ENCODE data around the gene FBN1. TPM values are rescaled to one million over a fixed set of nuclear protein-coding genes. Genes with fewer than 3 reads are reported as not detected.

FBN1 gene
- total RNA-seq, 6 donors from 2014 or later, result 20.3 to 159 (median 44.3) TPM

GRCh38 chr15:48501208-48501607 lies 144.3 kb downstream of the FBN1 start:
- peaks cover 0 to 4% (median 0%) of the 10 kb centered on the region in 4 donors for H3K36me3 ChIP-seq
- no peak overlapping the region for H3K27ac ChIP-seq
- no peaks in the 10 kb centered on the region for H3K4me1 ChIP-seq
- H3K27me3 ChIP-seq, result no peaks in the 10 kb centered on the region
- DNase-seq (no peak), ATAC-seq (ENCODE audit: low FRiP score in 2 of 2) (no peak)
- H3K9me3 ChIP-seq, result no peaks in the 10 kb centered on the region
- TF ChIP-seq, protein P1, sequence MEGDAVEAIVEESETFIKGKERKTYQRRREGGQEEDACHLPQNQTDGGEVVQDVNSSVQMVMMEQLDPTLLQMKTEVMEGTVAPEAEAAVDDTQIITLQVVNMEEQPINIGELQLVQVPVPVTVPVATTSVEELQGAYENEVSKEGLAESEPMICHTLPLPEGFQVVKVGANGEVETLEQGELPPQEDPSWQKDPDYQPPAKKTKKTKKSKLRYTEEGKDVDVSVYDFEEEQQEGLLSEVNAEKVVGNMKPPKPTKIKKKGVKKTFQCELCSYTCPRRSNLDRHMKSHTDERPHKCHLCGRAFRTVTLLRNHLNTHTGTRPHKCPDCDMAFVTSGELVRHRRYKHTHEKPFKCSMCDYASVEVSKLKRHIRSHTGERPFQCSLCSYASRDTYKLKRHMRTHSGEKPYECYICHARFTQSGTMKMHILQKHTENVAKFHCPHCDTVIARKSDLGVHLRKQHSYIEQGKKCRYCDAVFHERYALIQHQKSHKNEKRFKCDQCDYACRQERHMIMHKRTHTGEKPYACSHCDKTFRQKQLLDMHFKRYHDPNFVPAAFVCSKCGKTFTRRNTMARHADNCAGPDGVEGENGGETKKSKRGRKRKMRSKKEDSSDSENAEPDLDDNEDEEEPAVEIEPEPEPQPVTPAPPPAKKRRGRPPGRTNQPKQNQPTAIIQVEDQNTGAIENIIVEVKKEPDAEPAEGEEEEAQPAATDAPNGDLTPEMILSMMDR (IDR thresholded peaks at IDR 0.05), result no peak
- TF ChIP-seq POLR2AphosphoS5 (IDR thresholded peaks at IDR 0.05) (no peak), POLR2A (IDR thresholded peaks at IDR 0.05) (no peak), EP300 (IDR thresholded peaks at IDR 0.05) (no peak)
- no peak overlapping the region for H3K4me3 ChIP-seq
- WGBS, 2 donors, result 80 to 88% methylated on average over 1 of the region's 1 CpG

GRCh38 chr15:48500595-48500994 lies 144.9 kb downstream of the FBN1 start:
- Histone ChIP-seq H3K27ac (no peak overlapping the region), H3K4me1 (no peaks in the 10 kb centered on the region), H3K4me3 (no peak overlapping the region), H3K27me3 (no peaks in the 10 kb centered on the region), H3K36me3 (peaks cover 0 to 4% (median 0%) of the 10 kb centered on the region in 4 donors), H3K9me3 (no peaks in the 10 kb centered on the region)
- ATAC-seq (ENCODE audit: low FRiP score in 2 of 2), result no peak
- WGBS, 2 donors, result 91 to 94% methylated on average over 4 of the region's 4 CpGs
- DNase-seq, result no peak
- TF ChIP-seq, protein P1 (IDR thresholded peaks at IDR 0.05), result no peak
- no peak for TF ChIP-seq POLR2AphosphoS5 (IDR thresholded peaks at IDR 0.05)
- no peak for TF ChIP-seq EP300 (IDR thresholded peaks at IDR 0.05)
- TF ChIP-seq POLR2A (IDR thresholded peaks at IDR 0.05), result no peak

GRCh38 chr15:48499978-48500377 lies 145.5 kb downstream of the FBN1 start:
- DNase-seq, result no peak
- no peaks in the 10 kb centered on the region for H3K9me3 ChIP-seq
- no peaks in the 10 kb centered on the region for H3K4me1 ChIP-seq
- no peak overlapping the region for H3K4me3 ChIP-seq
- TF ChIP-seq POLR2A (IDR thresholded peaks at IDR 0.05) (no peak), EP300 (IDR thresholded peaks at IDR 0.05) (no peak), POLR2AphosphoS5 (IDR thresholded peaks at IDR 0.05) (no peak)
- TF ChIP-seq, protein P1 (IDR thresholded peaks at IDR 0.05), result no peak
- ATAC-seq (ENCODE audit: low FRiP score in 2 of 2), result no peak
- no peaks in the 10 kb centered on the region for H3K27me3 ChIP-seq
- peaks cover 0 to 4% (median 0%) of the 10 kb centered on the region in 4 donors for H3K36me3 ChIP-seq
- no peak overlapping the region for H3K27ac ChIP-seq

GRCh38 chr15:48498828-48499227 lies 146.7 kb downstream of the FBN1 start:
- no peak overlapping the region for H3K27ac ChIP-seq
- no peaks in the 10 kb centered on the region for H3K27me3 ChIP-seq
- peaks cover 0 to 9% (median 0%) of the 10 kb centered on the region in 4 donors for H3K36me3 ChIP-seq
- no peaks in the 10 kb centered on the region for H3K4me1 ChIP-seq
- no peak overlapping the region for H3K4me3 ChIP-seq
- TF ChIP-seq POLR2A (IDR thresholded peaks at IDR 0.05) (no peak), EP300 (IDR thresholded peaks at IDR 0.05) (no peak), POLR2AphosphoS5 (IDR thresholded peaks at IDR 0.05) (no peak)
- TF ChIP-seq, protein P1 (IDR thresholded peaks at IDR 0.05), result no peak
- no peaks in the 10 kb centered on the region for H3K9me3 ChIP-seq
- 96 to 100% methylated on average over 3 of the region's 3 CpGs for WGBS, 2 donors
- no peak for ATAC-seq (ENCODE audit: low FRiP score in 2 of 2)
- DNase-seq, result no peak

DNA sequence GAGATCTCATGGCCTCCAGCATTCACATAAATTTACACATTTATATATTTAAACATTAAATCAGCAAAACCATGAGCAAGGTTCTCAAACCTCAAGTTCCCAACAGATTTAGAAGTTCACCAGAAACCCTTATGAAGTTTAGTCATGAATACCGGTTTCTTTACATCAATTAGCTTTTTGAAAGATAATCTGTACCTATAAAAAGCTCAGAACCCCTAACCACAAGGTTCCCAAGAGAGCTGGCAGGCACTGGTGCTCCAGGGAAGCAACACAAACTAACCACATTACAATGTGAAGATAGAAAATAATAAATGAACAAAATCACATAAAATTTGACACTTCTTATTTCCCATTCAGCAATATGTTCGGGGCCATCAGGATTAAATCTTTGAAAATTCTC lies 150.9 kb downstream of the FBN1 start:
- H3K27me3 ChIP-seq, result no peaks in the 10 kb centered on the region
- no peaks in the 10 kb centered on the region for H3K4me1 ChIP-seq
- TF ChIP-seq POLR2A (IDR thresholded peaks at IDR 0.05) (no peak), EP300 (IDR thresholded peaks at IDR 0.05) (no peak), POLR2AphosphoS5 (IDR thresholded peaks at IDR 0.05) (no peak)
- TF ChIP-seq, protein P1 (IDR thresholded peaks at IDR 0.05), result no peak
- no peak overlapping the region for H3K4me3 ChIP-seq
- DNase-seq (no peak), ATAC-seq (ENCODE audit: low FRiP score in 2 of 2) (no peak)
- H3K9me3 ChIP-seq, result no peaks in the 10 kb centered on the region
- peaks cover 0 to 17% (median 0%) of the 10 kb centered on the region in 4 donors for H3K36me3 ChIP-seq
- 68 to 85% methylated on average over 2 of the region's 2 CpGs for WGBS, 2 donors
- peak overlapping the region in 2 of 4 donors; percentile 8 to 30 for H3K27ac ChIP-seq

Data from upper lobe of left lung (tissue), 6 donors.